Astrocyte of the cerebellum (primary cell): ENCODE data around the gene WIPF2.

Experiments
- DNase-seq: peaks from one replicate; pipeline ENCODE4 v3.0.0-alpha.2; 2011; ENCODE audit warnings: low read depth
- H3K4me3 ChIP-seq: 2 replicates; pipeline ENCODE4 v1.5.1; 2011; ENCODE audit warnings: mild to moderate bottlenecking, low read depth, low read length, moderate library complexity
- in situ Hi-C: cut with HindIII; loops from 2 replicates; pipeline ENCODE4 v1.10.0; 2017; ENCODE audit warnings: low sequenced_read_pairs
- TF ChIP-seq, protein P1 (sequence below): IDR thresholded peaks from 2 replicates; pipeline ENCODE4 v1.5.1; 2012; ENCODE audit warnings: low read length, low read depth, moderate library complexity, mild to moderate bottlenecking; ENCODE audit errors: missing control alignments

WIPF2 gene

DNA sequence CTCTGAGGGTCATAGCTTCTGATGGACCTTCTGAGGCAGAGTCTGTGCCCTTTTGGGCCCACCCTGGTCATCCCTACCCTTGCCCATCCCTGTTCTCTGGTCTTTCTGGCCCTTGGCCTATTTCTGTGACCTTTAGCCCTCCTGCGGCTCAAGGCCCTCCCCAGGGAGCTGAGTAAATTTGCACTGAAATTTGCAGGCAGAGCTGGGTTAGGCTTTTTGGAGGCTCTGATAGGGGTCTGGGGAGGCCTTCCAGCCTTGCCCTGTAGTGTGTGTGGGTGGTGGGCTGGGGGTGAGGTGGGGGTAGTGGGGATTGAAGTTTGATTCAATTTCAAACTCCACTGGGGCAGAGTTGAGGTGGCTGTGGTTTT is 107.7 kb downstream of the WIPF2 start:
- DNase-seq: no peak
- in situ Hi-C loops: no loop called here
- no peak overlapping the region for H3K4me3 ChIP-seq
- TF ChIP-seq, protein P1, sequence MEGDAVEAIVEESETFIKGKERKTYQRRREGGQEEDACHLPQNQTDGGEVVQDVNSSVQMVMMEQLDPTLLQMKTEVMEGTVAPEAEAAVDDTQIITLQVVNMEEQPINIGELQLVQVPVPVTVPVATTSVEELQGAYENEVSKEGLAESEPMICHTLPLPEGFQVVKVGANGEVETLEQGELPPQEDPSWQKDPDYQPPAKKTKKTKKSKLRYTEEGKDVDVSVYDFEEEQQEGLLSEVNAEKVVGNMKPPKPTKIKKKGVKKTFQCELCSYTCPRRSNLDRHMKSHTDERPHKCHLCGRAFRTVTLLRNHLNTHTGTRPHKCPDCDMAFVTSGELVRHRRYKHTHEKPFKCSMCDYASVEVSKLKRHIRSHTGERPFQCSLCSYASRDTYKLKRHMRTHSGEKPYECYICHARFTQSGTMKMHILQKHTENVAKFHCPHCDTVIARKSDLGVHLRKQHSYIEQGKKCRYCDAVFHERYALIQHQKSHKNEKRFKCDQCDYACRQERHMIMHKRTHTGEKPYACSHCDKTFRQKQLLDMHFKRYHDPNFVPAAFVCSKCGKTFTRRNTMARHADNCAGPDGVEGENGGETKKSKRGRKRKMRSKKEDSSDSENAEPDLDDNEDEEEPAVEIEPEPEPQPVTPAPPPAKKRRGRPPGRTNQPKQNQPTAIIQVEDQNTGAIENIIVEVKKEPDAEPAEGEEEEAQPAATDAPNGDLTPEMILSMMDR: no peak

DNA sequence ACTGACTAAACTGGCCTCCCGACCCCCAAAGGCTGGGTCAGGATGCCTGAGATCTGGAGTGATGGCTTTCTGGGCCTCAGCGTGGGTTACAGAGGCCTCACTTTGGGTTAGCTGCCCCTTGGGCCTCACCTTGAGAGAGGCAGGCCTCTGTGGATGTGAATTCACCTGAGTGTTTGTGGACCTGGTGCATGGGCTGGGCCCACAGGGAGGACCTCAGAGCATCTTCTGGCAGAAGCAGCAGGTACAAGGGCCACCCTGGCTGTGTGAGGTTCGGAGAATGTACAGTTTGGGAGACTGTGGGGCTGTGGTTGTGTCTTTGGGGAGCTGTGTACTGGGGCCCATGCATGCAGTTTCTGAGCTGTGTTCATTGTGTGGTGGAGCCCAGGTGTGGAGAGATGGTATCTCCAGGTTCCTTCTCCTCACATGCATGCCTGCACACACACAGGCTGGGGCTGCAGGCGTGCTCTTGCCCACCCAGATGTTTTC is 108.2 kb downstream of the WIPF2 start:
- in situ Hi-C loops: no loop called here
- TF ChIP-seq, protein P1: no peak
- no peak overlapping the region for H3K4me3 ChIP-seq
- no peak for DNase-seq

GRCh38 chr17:40327735-40328385 is 108.8 kb downstream of the WIPF2 start:
- H3K4me3 ChIP-seq: no peak overlapping the region
- TF ChIP-seq, protein P1: no peak
- DNase-seq: no peak
- in situ Hi-C loops: no loop called here

- DNase-seq: no peak
- in situ Hi-C loops: no loop called here
- no peak overlapping the region for H3K4me3 ChIP-seq
- TF ChIP-seq, protein P1: no peak
These were observed 109.3 kb downstream of the WIPF2 start for GRCh38 chr17:40328386-40328766.

DNA sequence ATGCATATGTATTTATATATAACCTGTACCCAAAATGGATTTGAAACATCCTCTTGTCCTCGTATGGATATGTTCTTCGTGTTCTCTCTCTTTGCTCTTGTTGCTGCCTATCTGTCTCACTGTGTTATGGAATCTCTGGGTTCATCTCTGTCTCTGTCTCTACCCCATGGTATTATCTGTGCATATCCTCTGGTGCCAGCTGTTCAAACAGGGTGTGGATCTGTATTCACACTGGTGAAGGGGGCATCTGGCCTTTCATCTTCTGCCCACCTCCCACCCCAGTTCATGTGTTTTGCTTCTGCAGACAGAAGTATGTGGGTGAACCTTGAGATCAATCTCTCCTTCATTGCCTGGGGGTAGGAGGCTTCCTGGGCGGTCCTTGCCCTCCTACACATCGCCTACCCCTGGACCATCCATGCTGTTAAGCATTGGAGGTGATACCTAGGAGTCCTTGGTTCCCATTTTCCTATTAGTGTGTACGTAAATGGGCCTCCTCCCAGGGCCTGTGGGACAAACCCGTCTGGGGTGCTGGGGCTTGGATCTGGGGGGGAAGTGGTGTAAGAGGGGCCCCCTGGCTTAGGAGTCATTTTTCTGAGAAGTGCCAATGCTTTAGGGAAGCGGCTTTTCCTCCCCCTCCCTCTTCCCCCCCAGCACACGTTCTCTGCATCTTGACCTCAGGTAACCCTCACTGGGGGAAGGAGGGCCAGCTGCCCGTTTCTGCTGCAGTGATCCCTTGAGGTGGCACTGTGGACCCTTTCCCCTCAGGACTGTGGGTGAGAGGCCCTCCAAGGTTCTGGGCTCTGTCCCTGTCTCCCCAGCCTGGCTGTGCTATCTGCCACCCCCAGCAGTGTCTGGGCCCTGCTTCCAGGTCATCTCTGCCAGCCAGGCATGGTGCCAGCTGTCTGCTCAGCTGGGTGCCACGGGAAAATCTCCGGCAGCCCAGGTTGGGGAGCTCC is 111.0 kb downstream of the WIPF2 start:
- TF ChIP-seq, protein P1: no peak
- in situ Hi-C loops: no loop called here
- DNase-seq: no peak
- no peak overlapping the region for H3K4me3 ChIP-seq

GRCh38 chr17:40330850-40331470 is 111.9 kb downstream of the WIPF2 start:
- no peak overlapping the region for H3K4me3 ChIP-seq
- DNase-seq: no peak
- TF ChIP-seq, protein P1: no peak
- in situ Hi-C loops: no loop called here
